Measurements from ENCODE around the gene WIPI1.

Gene WIPI1

GRCh38 chr17:68449021-68449739 lies 8.1 kb downstream of the WIPI1 start:
- Histone ChIP-seq H3K4me3 (ENCODE audit: low read length) (no peak overlapping the region), H3K36me3 (ENCODE audit: insufficient read depth, low read depth, low read length) (peaks cover 11% of the 10 kb centered on the region; the same call in 1 of the 2 replicates)

GRCh38 chr17:68446626-68447041 lies 10.7 kb downstream of the WIPI1 start:
- H3K36me3 ChIP-seq (ENCODE audit: insufficient read depth, low read depth, low read length), result peaks cover 6% of the 10 kb centered on the region; the same call in 1 of the 2 replicates
- H3K27ac ChIP-seq (ENCODE audit: low read length), result no peak overlapping the region

More at GRCh38 chr17:68449021-68449739, 8.1 kb downstream of the WIPI1 start:
- H3K4me1 ChIP-seq (ENCODE audit: insufficient read depth, low read length), result no peaks in the 10 kb centered on the region
- H3K9me3 ChIP-seq (ENCODE audit: insufficient read depth, low read depth, low read length), result no peaks in the 10 kb centered on the region
- H3K27me3 ChIP-seq (ENCODE audit: insufficient read depth, low read length), result no peaks in the 10 kb centered on the region
- no peak overlapping the region for H3K27ac ChIP-seq (ENCODE audit: low read length)
- H3K9ac ChIP-seq (ENCODE audit: low read depth, low read length), result no peak overlapping the region

DNA sequence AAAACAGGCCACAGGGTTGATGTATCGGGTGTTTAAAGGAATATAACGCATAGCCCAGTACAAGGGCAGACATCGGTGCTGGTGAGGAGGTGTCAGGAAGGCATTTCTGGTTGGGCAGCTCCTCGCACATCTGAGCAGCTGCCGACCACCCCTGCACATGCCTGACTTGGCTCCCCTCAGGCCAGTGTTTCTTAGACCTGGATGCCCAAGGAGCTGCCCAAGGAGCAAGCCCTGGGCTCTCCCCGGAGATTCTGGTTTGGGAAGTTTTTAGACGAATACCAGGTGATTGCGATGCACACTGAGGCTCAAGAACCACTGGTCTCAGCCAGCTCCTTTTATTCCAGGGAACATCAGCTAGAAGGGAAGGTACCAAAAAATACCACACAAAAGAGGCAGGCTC lies 11.6 kb downstream of the WIPI1 start:
- Histone ChIP-seq H3K9me3 (ENCODE audit: insufficient read depth, low read depth, low read length) (no peaks in the 10 kb centered on the region), H3K4me3 (ENCODE audit: low read length) (no peak overlapping the region), H3K27me3 (ENCODE audit: insufficient read depth, low read length) (no peaks in the 10 kb centered on the region), H3K27ac (ENCODE audit: low read length) (no peak overlapping the region), H3K36me3 (ENCODE audit: insufficient read depth, low read depth, low read length) (peaks cover 6% of the 10 kb centered on the region; the same call in 1 of the 2 replicates), H3K9ac (ENCODE audit: low read depth, low read length) (no peak overlapping the region), H3K4me1 (ENCODE audit: insufficient read depth, low read length) (no peaks in the 10 kb centered on the region)

More at GRCh38 chr17:68446626-68447041, 10.7 kb downstream of the WIPI1 start:
- Histone ChIP-seq H3K4me1 (ENCODE audit: insufficient read depth, low read length) (no peaks in the 10 kb centered on the region), H3K9me3 (ENCODE audit: insufficient read depth, low read depth, low read length) (no peaks in the 10 kb centered on the region), H3K4me3 (ENCODE audit: low read length) (no peak overlapping the region), H3K9ac (ENCODE audit: low read depth, low read length) (no peak overlapping the region), H3K27me3 (ENCODE audit: insufficient read depth, low read length) (no peaks in the 10 kb centered on the region)

DNA sequence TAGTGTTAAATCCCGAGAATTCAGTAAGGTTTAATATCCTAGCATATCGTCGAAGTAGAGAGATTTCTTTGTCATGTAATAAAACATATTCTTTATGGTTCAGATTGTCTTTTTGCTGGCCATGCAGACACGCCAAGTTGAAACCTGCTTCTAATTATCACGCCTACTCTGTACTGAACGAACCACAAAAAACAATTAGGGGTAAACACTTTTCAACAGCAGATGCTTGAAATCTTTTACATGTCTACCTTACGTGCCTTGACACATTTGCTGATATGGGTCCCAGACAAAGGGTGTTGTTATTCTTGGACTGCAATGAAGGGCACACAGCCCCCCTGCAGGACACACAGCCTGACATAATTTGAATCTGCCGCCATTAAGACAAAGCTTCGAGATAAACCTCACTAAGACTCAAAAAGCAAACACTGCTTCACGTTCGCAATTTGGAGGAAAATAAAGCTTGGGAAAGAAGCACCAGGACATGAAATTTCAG lies 13.3 kb downstream of the WIPI1 start:
- Histone ChIP-seq H3K9me3 (ENCODE audit: insufficient read depth, low read depth, low read length) (no peaks in the 10 kb centered on the region), H3K27ac (ENCODE audit: low read length) (no peak overlapping the region), H3K4me3 (ENCODE audit: low read length) (no peak overlapping the region), H3K27me3 (ENCODE audit: insufficient read depth, low read length) (no peaks in the 10 kb centered on the region), H3K36me3 (ENCODE audit: insufficient read depth, low read depth, low read length) (0 out of 2 replicates have a peak, but pooled peaks cover under 1% of the 10 kb centered on the region), H3K4me1 (ENCODE audit: insufficient read depth, low read length) (no peaks in the 10 kb centered on the region), H3K9ac (ENCODE audit: low read depth, low read length) (no peak overlapping the region)

DNA sequence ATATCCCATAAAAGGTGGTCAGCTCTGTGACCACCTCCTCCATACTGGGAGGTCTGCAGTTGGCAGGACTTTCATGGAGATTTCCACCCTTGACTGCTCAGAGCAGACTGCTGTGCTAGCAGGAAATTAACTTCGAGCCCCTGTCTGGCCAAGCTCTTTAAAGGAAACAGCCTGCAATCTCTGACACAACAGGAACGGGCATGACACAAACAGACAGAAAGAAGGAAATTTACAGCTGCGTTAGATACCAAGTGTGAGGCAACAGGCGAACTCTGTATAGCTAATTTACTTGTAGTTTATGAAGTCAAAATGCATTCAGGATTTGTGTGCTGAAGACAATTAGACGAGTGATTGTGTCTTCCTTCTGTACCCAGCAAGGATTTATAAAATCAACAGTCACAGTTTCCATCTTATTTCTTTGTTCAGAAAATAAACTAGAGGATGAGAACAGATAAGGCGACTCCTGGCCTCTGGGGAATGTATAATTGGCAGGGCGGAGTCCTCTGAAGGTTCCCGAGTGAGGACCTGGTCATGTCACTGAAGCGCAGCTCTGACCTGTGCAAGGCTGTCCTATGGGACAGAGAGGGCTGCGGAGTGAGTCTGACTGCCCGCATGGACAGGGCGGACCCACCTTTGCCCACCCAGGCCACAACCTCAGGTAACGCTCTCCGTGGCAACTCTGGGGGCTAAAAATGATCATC lies 16.1 kb downstream of the WIPI1 start:
- peaks cover under 1% of the 10 kb centered on the region; the same call in 1 of the 2 replicates for H3K4me1 ChIP-seq (ENCODE audit: insufficient read depth, low read length)

GRCh38 chr17:68440526-68440925 lies 16.8 kb downstream of the WIPI1 start:
- no peak overlapping the region for H3K4me3 ChIP-seq (ENCODE audit: low read length)
- H3K9me3 ChIP-seq (ENCODE audit: insufficient read depth, low read depth, low read length), result no peaks in the 10 kb centered on the region
- H3K9ac ChIP-seq (ENCODE audit: low read depth, low read length), result no peak overlapping the region
- no peaks in the 10 kb centered on the region for H3K36me3 ChIP-seq (ENCODE audit: insufficient read depth, low read depth, low read length)
- peaks cover 4% of the 10 kb centered on the region; the same call in 1 of the 2 replicates for H3K4me1 ChIP-seq (ENCODE audit: insufficient read depth, low read length)
- H3K27me3 ChIP-seq (ENCODE audit: insufficient read depth, low read length), result no peaks in the 10 kb centered on the region
- no peak overlapping the region for H3K27ac ChIP-seq (ENCODE audit: low read length)

More for the DNA sequence above, 16.1 kb downstream of the WIPI1 start:
- Histone ChIP-seq H3K9me3 (ENCODE audit: insufficient read depth, low read depth, low read length) (no peaks in the 10 kb centered on the region), H3K36me3 (ENCODE audit: insufficient read depth, low read depth, low read length) (no peaks in the 10 kb centered on the region), H3K27ac (ENCODE audit: low read length) (no peak overlapping the region), H3K27me3 (ENCODE audit: insufficient read depth, low read length) (no peaks in the 10 kb centered on the region), H3K9ac (ENCODE audit: low read depth, low read length) (no peak overlapping the region; the same call in 1 of the 2 replicates), H3K4me3 (ENCODE audit: low read length) (no peak overlapping the region)

DNA sequence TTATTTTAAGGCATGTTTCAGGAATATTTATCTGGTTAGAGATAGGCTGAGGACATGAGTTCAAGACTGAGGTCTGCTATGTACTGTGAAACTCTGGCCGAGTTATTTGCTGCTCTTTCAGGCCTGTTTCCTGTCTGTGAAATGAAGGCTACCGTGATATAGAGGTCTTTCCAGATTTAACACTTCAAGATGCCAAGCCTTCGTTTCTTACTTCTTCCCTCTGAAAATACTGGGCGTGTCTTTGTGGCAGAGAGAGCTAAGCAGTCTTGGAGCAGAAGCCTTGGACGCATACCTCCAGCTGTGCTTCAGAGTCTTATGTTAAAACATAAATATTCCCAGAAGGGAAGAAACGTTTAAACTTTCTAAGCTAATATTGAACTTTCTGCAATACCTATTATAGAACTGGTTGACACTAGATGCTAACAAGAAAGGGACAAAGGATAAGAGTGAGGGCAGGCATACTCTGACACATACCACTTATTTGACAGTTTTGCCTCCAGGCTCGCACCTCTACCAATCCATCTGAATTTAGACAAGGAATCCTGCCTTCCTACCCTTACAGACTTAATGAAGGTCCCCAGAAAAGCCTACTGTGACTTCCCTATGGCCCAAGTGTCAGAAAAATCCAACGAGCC lies 17.5 kb downstream of the WIPI1 start:
- Histone ChIP-seq H3K4me1 (ENCODE audit: insufficient read depth, low read length) (peaks cover 4% of the 10 kb centered on the region; the same call in 1 of the 2 replicates), H3K9me3 (ENCODE audit: insufficient read depth, low read depth, low read length) (no peaks in the 10 kb centered on the region), H3K27ac (ENCODE audit: low read length) (no peak overlapping the region), H3K36me3 (ENCODE audit: insufficient read depth, low read depth, low read length) (no peaks in the 10 kb centered on the region), H3K9ac (ENCODE audit: low read depth, low read length) (no peak overlapping the region), H3K27me3 (ENCODE audit: insufficient read depth, low read length) (no peaks in the 10 kb centered on the region), H3K4me3 (ENCODE audit: low read length) (no peak overlapping the region)

DNA sequence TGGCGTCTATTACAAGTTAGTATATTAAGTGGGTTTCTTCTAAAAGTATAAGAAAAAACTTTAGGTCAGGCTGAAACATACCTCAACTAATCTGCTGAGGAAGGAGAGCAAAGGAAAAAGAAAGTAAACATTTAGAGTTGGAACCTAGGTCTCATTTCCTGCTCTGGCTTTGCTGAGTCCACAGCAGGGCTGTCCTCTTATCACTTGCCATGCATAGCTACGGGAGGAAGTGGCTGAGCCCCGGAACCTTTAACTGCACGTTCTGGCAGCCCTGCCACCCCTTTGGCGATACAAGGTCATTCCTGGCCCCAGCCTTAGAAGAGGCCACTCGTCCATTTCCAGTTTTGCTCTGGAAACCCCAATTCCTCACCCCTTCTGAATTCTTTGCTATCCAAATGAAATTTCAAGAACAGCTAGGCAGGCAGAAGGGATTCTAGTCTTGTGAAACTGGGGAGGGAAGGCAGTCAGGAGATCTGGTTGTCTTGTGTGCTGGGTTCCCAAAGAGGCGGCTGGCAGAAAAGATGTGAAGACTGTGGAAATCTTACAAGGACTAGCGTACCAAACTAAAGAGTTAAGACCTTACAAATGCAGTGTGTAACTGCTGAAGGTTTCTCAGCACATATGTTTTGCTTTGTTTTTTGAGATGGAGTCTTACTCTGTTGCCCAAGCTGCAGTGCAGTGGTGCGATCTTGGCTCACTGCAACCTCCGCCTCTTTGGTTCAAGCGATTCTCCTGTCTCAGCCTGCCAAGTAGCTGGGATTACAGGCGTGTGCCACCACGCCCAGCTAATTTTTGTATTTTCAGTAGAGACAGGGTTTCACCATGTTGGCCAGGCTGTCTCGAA lies 19.1 kb downstream of the WIPI1 start:
- H3K9ac ChIP-seq (ENCODE audit: low read depth, low read length), result no peak overlapping the region

GRCh38 chr17:68435876-68436842 lies 21.1 kb downstream of the WIPI1 start:
- Histone ChIP-seq H3K9ac (ENCODE audit: low read depth, low read length) (no peak overlapping the region), H3K36me3 (ENCODE audit: insufficient read depth, low read depth, low read length) (peaks cover 6% of the 10 kb centered on the region; the same call in 1 of the 2 replicates), H3K27me3 (ENCODE audit: insufficient read depth, low read length) (no peaks in the 10 kb centered on the region), H3K9me3 (ENCODE audit: insufficient read depth, low read depth, low read length) (no peaks in the 10 kb centered on the region), H3K27ac (ENCODE audit: low read length) (no peak overlapping the region), H3K4me1 (ENCODE audit: insufficient read depth, low read length) (peaks cover 4% of the 10 kb centered on the region; the same call in 1 of the 2 replicates), H3K4me3 (ENCODE audit: low read length) (no peak overlapping the region)

More for the DNA sequence above, 19.1 kb downstream of the WIPI1 start:
- Histone ChIP-seq H3K36me3 (ENCODE audit: insufficient read depth, low read depth, low read length) (peaks cover 3% of the 10 kb centered on the region; the same call in 1 of the 2 replicates), H3K27ac (ENCODE audit: low read length) (no peak overlapping the region), H3K4me1 (ENCODE audit: insufficient read depth, low read length) (peaks cover 4% of the 10 kb centered on the region; the same call in 1 of the 2 replicates), H3K27me3 (ENCODE audit: insufficient read depth, low read length) (no peaks in the 10 kb centered on the region), H3K4me3 (ENCODE audit: low read length) (no peak overlapping the region), H3K9me3 (ENCODE audit: insufficient read depth, low read depth, low read length) (no peaks in the 10 kb centered on the region)

DNA sequence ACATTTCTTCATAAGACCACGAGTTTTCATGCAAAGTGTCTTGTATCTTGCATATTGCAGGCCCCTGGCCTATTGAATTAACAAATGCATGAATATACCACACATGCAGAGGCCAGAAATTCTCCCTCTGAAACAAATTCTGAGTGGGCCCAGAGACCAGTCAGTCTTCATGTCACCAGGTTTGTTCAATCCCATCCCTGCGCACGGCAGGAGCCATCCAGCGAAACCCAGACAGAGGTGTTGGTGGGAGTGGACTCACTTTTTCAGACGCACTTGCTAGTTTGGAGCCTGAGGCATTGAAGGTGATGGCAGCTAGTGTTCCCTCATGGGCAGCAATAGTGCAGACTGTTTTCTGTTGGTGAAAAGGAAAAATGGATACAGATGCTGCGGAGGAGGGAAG lies 21.9 kb downstream of the WIPI1 start:
- Histone ChIP-seq H3K4me1 (ENCODE audit: insufficient read depth, low read length) (peaks cover 4% of the 10 kb centered on the region; the same call in 1 of the 2 replicates), H3K27me3 (ENCODE audit: insufficient read depth, low read length) (no peaks in the 10 kb centered on the region), H3K4me3 (ENCODE audit: low read length) (no peak overlapping the region), H3K9me3 (ENCODE audit: insufficient read depth, low read depth, low read length) (no peaks in the 10 kb centered on the region), H3K9ac (ENCODE audit: low read depth, low read length) (no peak overlapping the region), H3K27ac (ENCODE audit: low read length) (no peak overlapping the region), H3K36me3 (ENCODE audit: insufficient read depth, low read depth, low read length) (peaks cover 6% of the 10 kb centered on the region; the same call in 1 of the 2 replicates)

All from iPS-20b (cell line).